Caco-2 (cell line): Measurements from ENCODE around the gene SCG5. TPM values are rescaled to one million over a fixed set of nuclear protein-coding genes. Genes with fewer than 3 reads are reported as not detected.

ENCODE experiments used
- BruUV-seq: library from RNA; stranded (reverse); fragments of 400-500 nt; replicated peaks from 2 replicates; lab custom pipeline; 2021; lab: Mats Ljungman, UMichigan
- CTCF ChIA-PET: fragments of 300-600 bp; sonication (Branson Sonifier 250); formaldehyde crosslinking; loops from one replicate; lab custom pipeline; 2022; ENCODE audit warnings: antibody characterized with exemption; lab: Charles Lee
- POLR2A ChIA-PET: fragments of 300-600 bp; sonication (Branson Sonifier 250); formaldehyde crosslinking; loops from one replicate; lab custom pipeline; 2022; ENCODE audit warnings: antibody characterized with exemption; lab: Charles Lee
- DNase-seq, 2 experiments: peaks; one replicate each; pipeline versions ENCODE4 v3.0.0 to v3.0.0-alpha.2; 2020 to 2022
- H3K27me3 ChIP-seq: replicated peaks from 2 replicates; pipeline ENCODE4 v1.6.0; 2011; ENCODE audit warnings: low read length; ENCODE audit not compliant: control insufficient read depth, insufficient read depth
- H3K36me3 ChIP-seq: 2 replicates; pipeline ENCODE4 v1.5.1; 2011; ENCODE audit warnings: low read length; ENCODE audit not compliant: control insufficient read depth, insufficient read depth
- H3K4me1 ChIP-seq: fragments of 250-450 bp; sonication (Bioruptor Pico); 2 replicates; pipeline ENCODE4 v1.5.1; 2020; ENCODE audit warnings: mild to moderate bottlenecking
- H3K4me3 ChIP-seq: 2 replicates; pipeline ENCODE4 v1.5.1; 2011; ENCODE audit warnings: low read depth, mild to moderate bottlenecking, control low read depth, low read length
- H3K9me3 ChIP-seq: fragments of 250-450 bp; sonication (Bioruptor Pico); 2 replicates; pipeline ENCODE4 v1.5.1; 2020; ENCODE audit warnings: mild to moderate bottlenecking, moderate library complexity
- H3K27ac Mint-ChIP-seq: one replicate; pipeline ENCODE4 v1.8.0; 2022; ENCODE audit warnings: mixed read lengths; ENCODE audit not compliant: unreplicated experiment
- H3K27me3 Mint-ChIP-seq: one replicate; pipeline ENCODE4 v1.8.0; 2022; ENCODE audit warnings: mixed read lengths; ENCODE audit not compliant: insufficient read depth, unreplicated experiment
- H3K36me3 Mint-ChIP-seq: one replicate; pipeline ENCODE4 v1.8.0; 2022; ENCODE audit warnings: mild to moderate bottlenecking, mixed read lengths; ENCODE audit not compliant: insufficient read depth, unreplicated experiment
- H3K4me1 Mint-ChIP-seq: one replicate; pipeline ENCODE4 v1.8.0; 2022; ENCODE audit warnings: low read depth, mixed read lengths; ENCODE audit not compliant: unreplicated experiment
- H3K4me3 Mint-ChIP-seq: one replicate; pipeline ENCODE4 v1.8.0; 2022; ENCODE audit warnings: mild to moderate bottlenecking, moderate library complexity, mixed read lengths; ENCODE audit not compliant: unreplicated experiment
- H3K9me3 Mint-ChIP-seq: one replicate; pipeline ENCODE4 v1.8.0; 2022; ENCODE audit warnings: mixed read lengths; ENCODE audit not compliant: unreplicated experiment
- intact Hi-C: fragments of 100-400 bp; cut with micrococcal nuclease; formaldehyde crosslinking; loops from one replicate; pipeline ENCODE4 v1.10.0; 2022; ENCODE audit not compliant: unreplicated experiment
- total RNA-seq: library from RNA; stranded (reverse); gene quantifications from 2 replicates; pipeline ENCODE4 v1.2.3, GENCODE V29; 2022
- TF ChIP-seq, protein P1 (sequence below), 2 experiments: fragments of 200-600 bp in 1 of 2; IDR thresholded peaks; 1 replicate in 1 of 2; 2 replicates in 1 of 2; pipeline versions ENCODE4 v1.5.1 to v1.8.0; 2011 to 2022; ENCODE audit warnings: antibody characterized with exemption in 1 of 2, control low read depth in 1 of 2, inconsistent platforms in 1 of 2, low read depth in 1 of 2, low read length in 1 of 2, mild to moderate bottlenecking in 1 of 2, moderate library complexity in 1 of 2; ENCODE audit not compliant: insufficient read depth in 1 of 2, severe bottlenecking in 1 of 2, unreplicated experiment in 1 of 2

Gene SCG5
- total RNA-seq, 1 experiment from 2014 or later = 1.5 TPM

DNA sequence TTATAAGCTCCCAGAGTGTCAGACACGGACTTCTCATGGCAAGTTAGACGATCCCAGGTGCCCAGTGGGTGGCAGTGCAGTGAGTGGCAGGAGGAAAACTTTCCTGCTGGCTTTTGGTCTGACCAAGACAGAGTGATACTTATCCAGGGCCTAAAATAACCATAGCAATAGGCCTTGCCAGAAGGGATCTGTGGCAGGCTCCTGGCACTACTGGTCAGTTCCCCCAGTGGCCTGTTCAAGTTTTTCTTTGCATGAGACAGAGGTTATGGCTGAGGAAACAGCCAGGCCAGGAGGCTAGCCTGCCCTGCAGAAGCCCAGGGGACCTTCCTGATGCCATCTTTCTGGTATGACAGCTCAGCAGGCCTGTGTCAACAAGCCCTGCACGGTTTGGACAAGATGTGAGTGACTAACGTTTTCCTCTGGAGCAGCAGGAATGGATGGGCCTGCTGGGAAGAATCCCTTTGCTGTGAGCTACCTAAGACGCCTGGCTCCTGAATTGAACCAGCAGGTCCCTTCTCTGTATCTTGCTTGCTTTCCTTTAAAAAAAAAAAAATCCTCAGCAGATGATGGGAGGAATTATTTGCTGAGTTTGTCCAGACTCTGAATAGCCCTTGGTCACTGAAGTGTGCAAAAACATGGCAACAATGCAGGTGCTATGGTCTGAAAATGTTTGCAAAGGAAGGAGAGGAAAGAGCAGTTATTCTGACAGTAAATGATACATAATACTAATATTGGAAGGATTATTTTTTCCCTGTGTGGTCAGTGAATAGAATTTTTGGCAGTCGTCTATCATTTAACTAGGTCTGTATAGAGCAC is 18.0 kb downstream of the SCG5 start:
- TF ChIP-seq, protein P1, sequence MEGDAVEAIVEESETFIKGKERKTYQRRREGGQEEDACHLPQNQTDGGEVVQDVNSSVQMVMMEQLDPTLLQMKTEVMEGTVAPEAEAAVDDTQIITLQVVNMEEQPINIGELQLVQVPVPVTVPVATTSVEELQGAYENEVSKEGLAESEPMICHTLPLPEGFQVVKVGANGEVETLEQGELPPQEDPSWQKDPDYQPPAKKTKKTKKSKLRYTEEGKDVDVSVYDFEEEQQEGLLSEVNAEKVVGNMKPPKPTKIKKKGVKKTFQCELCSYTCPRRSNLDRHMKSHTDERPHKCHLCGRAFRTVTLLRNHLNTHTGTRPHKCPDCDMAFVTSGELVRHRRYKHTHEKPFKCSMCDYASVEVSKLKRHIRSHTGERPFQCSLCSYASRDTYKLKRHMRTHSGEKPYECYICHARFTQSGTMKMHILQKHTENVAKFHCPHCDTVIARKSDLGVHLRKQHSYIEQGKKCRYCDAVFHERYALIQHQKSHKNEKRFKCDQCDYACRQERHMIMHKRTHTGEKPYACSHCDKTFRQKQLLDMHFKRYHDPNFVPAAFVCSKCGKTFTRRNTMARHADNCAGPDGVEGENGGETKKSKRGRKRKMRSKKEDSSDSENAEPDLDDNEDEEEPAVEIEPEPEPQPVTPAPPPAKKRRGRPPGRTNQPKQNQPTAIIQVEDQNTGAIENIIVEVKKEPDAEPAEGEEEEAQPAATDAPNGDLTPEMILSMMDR (IDR thresholded peaks at IDR 0.05; ENCODE audit: insufficient read depth in 1 of 2, low read depth in 1 of 2, low read length in 1 of 2, severe bottlenecking in 1 of 2, unreplicated experiment in 1 of 2) = no peak
- Mint-ChIP-seq H3K27ac (no peak overlapping the region), H3K9me3 (no peaks in the 10 kb centered on the region), H3K27me3 (no peaks in the 10 kb centered on the region), H3K4me3 (no peak overlapping the region), H3K36me3 (no peaks in the 10 kb centered on the region), H3K4me1 (no peaks in the 10 kb centered on the region)
- CTCF ChIA-PET = interaction anchor here (1.4 kb wide), 1 partner anchor 8 kb away, joined by 5 read pairs; no protein-coding TSS in a partner anchor
- Histone ChIP-seq H3K4me1 (no peaks in the 10 kb centered on the region), H3K27me3 (no peaks in the 10 kb centered on the region), H3K4me3 (no peak overlapping the region), H3K36me3 (no peaks in the 10 kb centered on the region), H3K9me3 (no peaks in the 10 kb centered on the region)
- intact Hi-C loops = loop anchor here (5.0 kb wide), 4 partner anchors 58 to 473 kb away; partner anchors contain the start of gene GREM1
- DNase-seq = no peak
- no TSS peak for BruUV-seq
- POLR2A ChIA-PET = no interaction called here

DNA sequence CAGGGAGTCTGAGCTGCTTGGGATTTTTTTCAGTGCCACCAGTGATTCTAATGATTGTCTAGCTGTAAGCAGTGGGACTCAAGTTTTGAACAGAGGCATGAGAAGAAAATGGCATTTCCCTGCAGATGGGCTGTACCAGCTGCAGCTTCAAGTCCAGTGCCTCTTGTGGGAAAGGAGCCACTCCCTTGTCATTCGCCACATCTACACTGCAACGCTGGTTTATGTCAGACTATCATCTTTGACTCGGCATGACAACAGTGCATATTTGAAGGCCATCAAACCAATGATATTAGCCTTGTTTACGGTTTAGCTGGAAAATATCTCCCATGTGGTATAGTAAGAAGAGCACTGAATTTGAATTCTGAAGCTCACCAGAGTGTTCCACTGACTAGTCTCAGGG is 22.2 kb downstream of the SCG5 start:
- Histone ChIP-seq H3K27me3 (no peaks in the 10 kb centered on the region), H3K36me3 (no peaks in the 10 kb centered on the region), H3K4me1 (no peaks in the 10 kb centered on the region), H3K4me3 (no peak overlapping the region), H3K9me3 (no peaks in the 10 kb centered on the region)
- POLR2A ChIA-PET = no interaction called here
- DNase-seq = no peak
- no peak overlapping the region for H3K4me3 Mint-ChIP-seq
- intact Hi-C loops = loop anchor here (5.0 kb wide), 4 partner anchors 54 to 469 kb away; partner anchors contain the start of gene GREM1
- H3K27ac Mint-ChIP-seq = no peak overlapping the region
- no peaks in the 10 kb centered on the region for H3K27me3 Mint-ChIP-seq
- H3K4me1 Mint-ChIP-seq = no peaks in the 10 kb centered on the region
- CTCF ChIA-PET = interaction anchor here (1.4 to 2.2 kb wide), 3 partner anchors 273 to 330 kb away, joined by 3 to 33 read pairs (median 11); no protein-coding TSS in a partner anchor
- TF ChIP-seq, protein P1 (IDR thresholded peaks at IDR 0.05; ENCODE audit: insufficient read depth in 1 of 2, low read depth in 1 of 2, low read length in 1 of 2, severe bottlenecking in 1 of 2, unreplicated experiment in 1 of 2) = no peak
- H3K36me3 Mint-ChIP-seq = no peaks in the 10 kb centered on the region
- no TSS peak for BruUV-seq
- H3K9me3 Mint-ChIP-seq = no peaks in the 10 kb centered on the region

DNA sequence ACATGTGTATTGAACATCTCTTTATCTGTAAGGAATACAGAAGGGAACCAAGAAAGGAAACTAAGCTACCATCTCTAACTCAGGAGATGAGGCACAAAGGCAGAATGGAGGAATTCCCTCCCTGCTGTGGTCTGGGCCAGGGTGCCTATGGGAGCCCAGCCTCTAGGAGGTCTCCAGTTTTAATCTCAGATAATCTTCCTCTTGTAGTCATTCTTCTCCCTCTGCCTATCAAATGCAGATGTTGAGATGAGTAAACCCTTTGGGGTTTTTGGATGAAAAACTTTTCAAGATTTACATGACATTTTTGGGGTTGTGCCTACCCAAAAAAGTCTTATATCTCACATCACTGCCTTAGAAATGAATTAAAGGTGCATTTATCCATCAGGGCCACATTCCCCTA is 23.3 kb downstream of the SCG5 start:
- DNase-seq = no peak
- BruUV-seq = no TSS peak
- H3K27ac Mint-ChIP-seq = no peak overlapping the region
- Histone ChIP-seq H3K4me1 (no peaks in the 10 kb centered on the region), H3K27me3 (no peaks in the 10 kb centered on the region), H3K9me3 (no peaks in the 10 kb centered on the region), H3K4me3 (no peak overlapping the region), H3K36me3 (no peaks in the 10 kb centered on the region)
- intact Hi-C loops = loop anchor here (5.0 kb wide), 4 partner anchors 53 to 468 kb away; partner anchors contain the start of gene GREM1
- TF ChIP-seq, protein P1 (IDR thresholded peaks at IDR 0.05; ENCODE audit: insufficient read depth in 1 of 2, low read depth in 1 of 2, low read length in 1 of 2, severe bottlenecking in 1 of 2, unreplicated experiment in 1 of 2) = no peak
- H3K9me3 Mint-ChIP-seq = no peaks in the 10 kb centered on the region
- ChIA-PET POLR2A (no interaction called here), CTCF (interaction anchor here (1.2 kb wide), 1 partner anchor 179 kb away, joined by 3 read pairs; no protein-coding TSS in a partner anchor)
- H3K27me3 Mint-ChIP-seq = no peaks in the 10 kb centered on the region
- H3K4me3 Mint-ChIP-seq = no peak overlapping the region
- no peaks in the 10 kb centered on the region for H3K4me1 Mint-ChIP-seq
- no peaks in the 10 kb centered on the region for H3K36me3 Mint-ChIP-seq
